Activated CD4-positive, alpha-beta T cell treated with anti-CD3 and anti-CD28 coated beads for 48 hours (primary cell): ENCODE data around the gene EMILIN3.

Experiments used
- DNase-seq: peaks from one replicate; pipeline ENCODE4 v3.0.0-alpha.2; 2020

EMILIN3 gene

GRCh38 chr20:41391587-41392001 lies 25.0 kb upstream of the EMILIN3 start:
- DNase-seq, result no peak

- no peak for DNase-seq
Measured at GRCh38 chr20:41390889-41391288, 24.3 kb upstream of the EMILIN3 start.

- DNase-seq, result no peak
Measured at GRCh38 chr20:41387444-41387851, 20.8 kb upstream of the EMILIN3 start.

- DNase-seq, result no peak
Measured at GRCh38 chr20:41386502-41387427, 20.1 kb upstream of the EMILIN3 start.

GRCh38 chr20:41382791-41383305 lies 16.2 kb upstream of the EMILIN3 start:
- DNase-seq, result no peak

- no peak for DNase-seq
Measured at GRCh38 chr20:41380551-41381193, 14.1 kb upstream of the EMILIN3 start.

- DNase-seq, result no peak
Measured at GRCh38 chr20:41379551-41379950, 12.9 kb upstream of the EMILIN3 start.

- DNase-seq, result no peak
Measured at GRCh38 chr20:41377275-41377674, 10.7 kb upstream of the EMILIN3 start.

- no peak for DNase-seq
Measured at GRCh38 chr20:41376349-41376748, 9.7 kb upstream of the EMILIN3 start.

- DNase-seq, result no peak
Measured at GRCh38 chr20:41375846-41376245, 9.2 kb upstream of the EMILIN3 start.

- DNase-seq, result no peak
Measured at GRCh38 chr20:41373931-41374920, 7.6 kb upstream of the EMILIN3 start.

- no peak for DNase-seq
Measured at GRCh38 chr20:41373251-41373783, 6.7 kb upstream of the EMILIN3 start.

GRCh38 chr20:41371371-41371770 lies 4.8 kb upstream of the EMILIN3 start:
- DNase-seq, result no peak

- DNase-seq, result peak; percentile 36
Measured at GRCh38 chr20:41370176-41370575, 3.6 kb upstream of the EMILIN3 start.

GRCh38 chr20:41369673-41370072 lies 3.1 kb upstream of the EMILIN3 start:
- no peak for DNase-seq

- DNase-seq, result no peak
Measured at GRCh38 chr20:41367956-41368355, 1.3 kb upstream of the EMILIN3 start.

- DNase-seq, result no peak
Measured at GRCh38 chr20:41367393-41367695, 726 bp upstream of the EMILIN3 start.

- DNase-seq, result no peak
Measured at GRCh38 chr20:41365777-41366545, 657 bp downstream of the EMILIN3 start.

GRCh38 chr20:41364967-41365765 lies 1.5 kb downstream of the EMILIN3 start:
- no peak for DNase-seq

- no peak for DNase-seq
Measured at GRCh38 chr20:41364236-41364855, 2.3 kb downstream of the EMILIN3 start.
